ENCODE results near the gene RAB4B.

DNA sequence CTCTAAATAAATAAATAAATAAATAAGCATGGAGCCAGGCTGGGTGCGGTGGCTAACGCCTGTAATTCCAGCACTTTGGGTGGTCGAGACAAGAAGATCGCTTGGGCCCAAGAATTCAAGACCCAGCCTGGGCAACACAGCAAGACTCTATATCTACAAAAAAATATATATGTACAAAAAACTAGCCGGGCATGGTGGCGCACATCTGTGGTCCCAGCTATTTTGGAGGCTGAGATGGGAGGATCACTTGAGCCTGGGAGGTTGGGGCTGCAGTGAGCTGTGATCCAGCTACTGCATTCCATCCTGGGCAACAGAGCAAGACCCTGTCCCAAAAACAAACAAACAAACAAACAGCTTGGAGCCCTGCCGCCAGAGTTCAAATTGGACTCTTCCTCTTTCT lies 30.5 kb upstream of the RAB4B start:
- TF ChIP-seq, protein P1, sequence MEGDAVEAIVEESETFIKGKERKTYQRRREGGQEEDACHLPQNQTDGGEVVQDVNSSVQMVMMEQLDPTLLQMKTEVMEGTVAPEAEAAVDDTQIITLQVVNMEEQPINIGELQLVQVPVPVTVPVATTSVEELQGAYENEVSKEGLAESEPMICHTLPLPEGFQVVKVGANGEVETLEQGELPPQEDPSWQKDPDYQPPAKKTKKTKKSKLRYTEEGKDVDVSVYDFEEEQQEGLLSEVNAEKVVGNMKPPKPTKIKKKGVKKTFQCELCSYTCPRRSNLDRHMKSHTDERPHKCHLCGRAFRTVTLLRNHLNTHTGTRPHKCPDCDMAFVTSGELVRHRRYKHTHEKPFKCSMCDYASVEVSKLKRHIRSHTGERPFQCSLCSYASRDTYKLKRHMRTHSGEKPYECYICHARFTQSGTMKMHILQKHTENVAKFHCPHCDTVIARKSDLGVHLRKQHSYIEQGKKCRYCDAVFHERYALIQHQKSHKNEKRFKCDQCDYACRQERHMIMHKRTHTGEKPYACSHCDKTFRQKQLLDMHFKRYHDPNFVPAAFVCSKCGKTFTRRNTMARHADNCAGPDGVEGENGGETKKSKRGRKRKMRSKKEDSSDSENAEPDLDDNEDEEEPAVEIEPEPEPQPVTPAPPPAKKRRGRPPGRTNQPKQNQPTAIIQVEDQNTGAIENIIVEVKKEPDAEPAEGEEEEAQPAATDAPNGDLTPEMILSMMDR (IDR thresholded peaks at IDR 0.05) = no peak
- TF ChIP-seq POLR2A (IDR thresholded peaks at IDR 0.05) = no peak

All from body of pancreas (tissue), 4 donors.